ENCODE results near the gene SPACA9.

The SPACA9 gene

GRCh38 chr9:132863096-132863495 lies 15.6 kb upstream of the SPACA9 start:
- no peak for DNase-seq (ENCODE audit: low spot score)

GRCh38 chr9:132864277-132864676 lies 14.4 kb upstream of the SPACA9 start:
- DNase-seq (ENCODE audit: low spot score): no peak

- no peak for DNase-seq (ENCODE audit: low spot score)
Observed at GRCh38 chr9:132864691-132865090, 14.0 kb upstream of the SPACA9 start.

GRCh38 chr9:132866898-132867297 lies 11.8 kb upstream of the SPACA9 start:
- no peak for DNase-seq (ENCODE audit: low spot score)

GRCh38 chr9:132869266-132869665 lies 9.4 kb upstream of the SPACA9 start:
- DNase-seq (ENCODE audit: low spot score): no peak

GRCh38 chr9:132873403-132873802 lies 5.3 kb upstream of the SPACA9 start:
- no peak for DNase-seq (ENCODE audit: low spot score)

- DNase-seq (ENCODE audit: low spot score): no peak
Observed at GRCh38 chr9:132875159-132875558, 3.5 kb upstream of the SPACA9 start.

GRCh38 chr9:132876849-132877248 lies 1.8 kb upstream of the SPACA9 start:
- no peak for DNase-seq (ENCODE audit: low spot score)

- DNase-seq (ENCODE audit: low spot score): no peak
Observed at GRCh38 chr9:132877458-132877823, 1.3 kb upstream of the SPACA9 start.

GRCh38 chr9:132877824-132878694 lies 639 bp upstream of the SPACA9 start, which contains the start of gene AK8:
TSS of gene AK8 (minus strand) at chr9:132878284. CDS start at chr9:132878255, 29 bp downstream.
- peak; percentile 76 for DNase-seq (ENCODE audit: low spot score)

- no peak for DNase-seq (ENCODE audit: low spot score)
Observed at GRCh38 chr9:132879457-132880323, 992 bp downstream of the SPACA9 start.

- no peak for DNase-seq (ENCODE audit: low spot score)
Observed at GRCh38 chr9:132880324-132880661, 1.6 kb downstream of the SPACA9 start.

- DNase-seq (ENCODE audit: low spot score): no peak
Observed at GRCh38 chr9:132881826-132882225, 3.1 kb downstream of the SPACA9 start.

GRCh38 chr9:132882616-132883015 lies 3.9 kb downstream of the SPACA9 start:
- DNase-seq (ENCODE audit: low spot score): no peak

GRCh38 chr9:132883349-132884294 lies 4.9 kb downstream of the SPACA9 start:
- no peak for DNase-seq (ENCODE audit: low spot score)

GRCh38 chr9:132885720-132886333 lies 7.1 kb downstream of the SPACA9 start:
- no peak for DNase-seq (ENCODE audit: low spot score)

GRCh38 chr9:132886334-132886725 lies 7.6 kb downstream of the SPACA9 start:
- DNase-seq (ENCODE audit: low spot score): no peak

GRCh38 chr9:132887181-132888120 lies 8.8 kb downstream of the SPACA9 start:
- DNase-seq (ENCODE audit: low spot score): no peak

- DNase-seq (ENCODE audit: low spot score): no peak
Observed at GRCh38 chr9:132888151-132888550, 9.5 kb downstream of the SPACA9 start.

- DNase-seq (ENCODE audit: low spot score): no peak
Observed at GRCh38 chr9:132892400-132892799, 13.7 kb downstream of the SPACA9 start.
